IPS-11a (cell line): ENCODE data around the gene PPP2R1A.

Experiments
- H3K4me3 ChIP-seq: one replicate; pipeline ENCODE4 v1.5.1; 2013; ENCODE audit warnings: low read depth, low read length, control low read depth

The PPP2R1A gene

GRCh38 chr19:52189735-52190486 lies at the start of gene PPP2R1A:
PPP2R1A (plus strand) TSS chr19:52190052; CDS start chr19:52190097, 45 bp downstream.
- peak within 1 kb of the TSS; percentile 98 for H3K4me3 ChIP-seq

GRCh38 chr19:52141203-52141602 lies 48.6 kb upstream of the PPP2R1A start:
- no peak overlapping the region for H3K4me3 ChIP-seq

- H3K4me3 ChIP-seq: no peak overlapping the region
These were observed 47.8 kb upstream of the PPP2R1A start for GRCh38 chr19:52142001-52142595.

GRCh38 chr19:52148256-52148655 lies 41.6 kb upstream of the PPP2R1A start:
- no peak overlapping the region for H3K4me3 ChIP-seq

- no peak overlapping the region for H3K4me3 ChIP-seq
These were observed 34.1 kb upstream of the PPP2R1A start for GRCh38 chr19:52155596-52156359.

- peak overlapping the region; percentile 79 for H3K4me3 ChIP-seq
These were observed 19.5 kb upstream of the PPP2R1A start for GRCh38 chr19:52170304-52170703.

GRCh38 chr19:52170863-52171320 lies 19.0 kb upstream of the PPP2R1A start:
- peak overlapping the region; percentile 79 for H3K4me3 ChIP-seq

GRCh38 chr19:52171321-52172169 lies 18.3 kb upstream of the PPP2R1A start, which contains the start of gene ZNF836:
ZNF836 (minus strand) TSS chr19:52171621; CDS start chr19:52168072, 3,549 bp downstream.
- peak within 1 kb of the TSS; percentile 79 for H3K4me3 ChIP-seq

- H3K4me3 ChIP-seq: no peak overlapping the region
These were observed 17.5 kb upstream of the PPP2R1A start for GRCh38 chr19:52172347-52172746.

- H3K4me3 ChIP-seq: no peak overlapping the region
These were observed 13.3 kb upstream of the PPP2R1A start for GRCh38 chr19:52176574-52176973.

- H3K4me3 ChIP-seq: no peak overlapping the region
These were observed 2.4 kb upstream of the PPP2R1A start for GRCh38 chr19:52187407-52187806.

GRCh38 chr19:52188822-52189734 lies 774 bp upstream of the PPP2R1A start:
- peak overlapping the region; percentile 39 for H3K4me3 ChIP-seq

GRCh38 chr19:52190487-52191293 lies 838 bp downstream of the PPP2R1A start:
- H3K4me3 ChIP-seq: peak overlapping the region; percentile 98

- peak overlapping the region; percentile 98 for H3K4me3 ChIP-seq
These were observed 1.5 kb downstream of the PPP2R1A start for GRCh38 chr19:52191389-52191788.

GRCh38 chr19:52191951-52192350 lies 2.1 kb downstream of the PPP2R1A start:
- no peak overlapping the region for H3K4me3 ChIP-seq

GRCh38 chr19:52196256-52196967 lies 6.6 kb downstream of the PPP2R1A start:
- no peak overlapping the region for H3K4me3 ChIP-seq

GRCh38 chr19:52197964-52198363 lies 8.1 kb downstream of the PPP2R1A start:
- no peak overlapping the region for H3K4me3 ChIP-seq

GRCh38 chr19:52198678-52199077 lies 8.8 kb downstream of the PPP2R1A start:
- no peak overlapping the region for H3K4me3 ChIP-seq
